Smooth muscle cell (in vitro differentiated cells): ENCODE data around the gene PRDX5. TPM values are rescaled to one million over a fixed set of nuclear protein-coding genes. Genes with fewer than 3 reads are reported as not detected.
A peak's percentile ranks its signal among the peaks of the same experiment; 100 is the strongest.

ENCODE experiments used
- DNase-seq: peaks from one replicate; lab custom pipeline; 2025; ENCODE audit not compliant: unreplicated experiment; lab: John Stamatoyannopoulos, UW
- H2AFZ ChIP-seq: fragments of 200-600 bp; sonication (generic); 2 replicates; pipeline ENCODE4 v1.6.0; 2016; ENCODE audit warnings: antibody characterized with exemption, low read depth, mild to moderate bottlenecking
- H3F3A ChIP-seq: fragments of 200-600 bp; sonication (generic); 2 replicates; pipeline ENCODE4 v1.6.0; 2017; ENCODE audit warnings: antibody characterized with exemption, low read depth
- H3K27ac ChIP-seq: fragments of 200-600 bp; sonication (generic); 2 replicates; pipeline ENCODE4 v1.5.1; 2016; ENCODE audit warnings: low read depth, mild to moderate bottlenecking
- H3K27me3 ChIP-seq: fragments of 200-600 bp; sonication (generic); 2 replicates; pipeline ENCODE4 v1.6.1; 2016; ENCODE audit warnings: low read depth, mild to moderate bottlenecking
- H3K36me3 ChIP-seq: fragments of 200-600 bp; sonication (generic); 2 replicates; pipeline ENCODE4 v1.5.1; 2016; ENCODE audit warnings: low read depth
- H3K4me1 ChIP-seq: fragments of 200-600 bp; sonication (generic); 2 replicates; pipeline ENCODE4 v1.5.1; 2016; ENCODE audit warnings: low read depth
- H3K4me2 ChIP-seq: fragments of 200-600 bp; sonication (generic); 2 replicates; pipeline ENCODE4 v1.6.0; 2016; ENCODE audit warnings: mild to moderate bottlenecking
- H3K4me3 ChIP-seq: fragments of 200-600 bp; sonication (generic); 2 replicates; pipeline ENCODE4 v1.5.1; 2016; ENCODE audit warnings: mild to moderate bottlenecking
- H3K79me2 ChIP-seq: fragments of 200-600 bp; sonication (generic); 2 replicates; pipeline ENCODE4 v1.6.0; 2016; ENCODE audit warnings: low read depth, mild to moderate bottlenecking
- H3K9ac ChIP-seq: fragments of 200-600 bp; sonication (generic); 2 replicates; pipeline ENCODE4 v1.6.0; 2016; ENCODE audit warnings: low read depth
- H3K9me3 ChIP-seq: fragments of 200-600 bp; sonication (generic); replicated peaks from 2 replicates; pipeline ENCODE4 v1.5.1; 2016; ENCODE audit warnings: low read depth
- H4K20me1 ChIP-seq: fragments of 200-600 bp; sonication (generic); 2 replicates; pipeline ENCODE4 v1.6.0; 2016; ENCODE audit warnings: low read depth
- CTCF ChIP-seq: fragments of 200-600 bp; sonication (generic); IDR thresholded peaks from 2 replicates; pipeline ENCODE4 v1.5.1; 2017; ENCODE audit warnings: borderline replicate concordance, mild to moderate bottlenecking, antibody characterized with exemption; ENCODE audit not compliant: insufficient read depth, poor library complexity, severe bottlenecking
- WGBS: methylation state at CpG from one replicate; pipeline ENCODE4 v1.1.7; 2016; ENCODE audit warnings: low lambda C conversion rate; 5-methylcytosine and 5-hydroxymethylcytosine counted together
- polyA plus RNA-seq: library from polyadenylated mRNA; unstranded; fragments of >200 nt; fragmentation: Nextera tagmentation; extraction: Ambion mirVana; gene quantifications from 2 replicates; pipeline ENCODE4 v1.2.1, GENCODE V29; 2016
- total RNA-seq: library from RNA; depleted of rRNA; stranded (reverse); fragments of >200 nt; gene quantifications from 2 replicates; pipeline ENCODE4 v1.2.3, GENCODE V29; 2014

PRDX5 gene
- total and polyA plus RNA-seq, 2 experiments from 2014 or later, result 169 to 474 TPM

GRCh38 chr11:64334764-64335735 is 17.1 kb downstream of the PRDX5 start:
- H3K27me3 ChIP-seq, result no peaks in the 10 kb centered on the region
- H3F3A ChIP-seq, result no peaks in the 10 kb centered on the region
- TF ChIP-seq CTCF, result no peak
- 39% methylated on average over 13 of the region's 13 CpGs for WGBS
- H3K79me2 ChIP-seq, result no peaks in the 10 kb centered on the region
- no peak overlapping the region for H3K4me3 ChIP-seq
- no peaks in the 10 kb centered on the region for H3K9me3 ChIP-seq
- H3K27ac ChIP-seq, result peak overlapping the region; percentile 66
- DNase-seq, result no peak
- no peaks in the 10 kb centered on the region for H4K20me1 ChIP-seq
- no peak overlapping the region for H3K4me2 ChIP-seq
- H3K9ac ChIP-seq, result peak overlapping the region; percentile 56
- H2AFZ ChIP-seq, result no peak overlapping the region
- no peaks in the 10 kb centered on the region for H3K4me1 ChIP-seq
- no peaks in the 10 kb centered on the region for H3K36me3 ChIP-seq

- Histone ChIP-seq H4K20me1 (no peaks in the 10 kb centered on the region), H3K79me2 (no peaks in the 10 kb centered on the region), H2AFZ (no peak overlapping the region), H3K9ac (no peak overlapping the region), H3K4me2 (no peak overlapping the region), H3K27me3 (no peaks in the 10 kb centered on the region), H3F3A (no peaks in the 10 kb centered on the region), H3K27ac (no peak overlapping the region), H3K9me3 (no peaks in the 10 kb centered on the region), H3K36me3 (no peaks in the 10 kb centered on the region), H3K4me1 (peaks cover 7% of the 10 kb centered on the region), H3K4me3 (no peak overlapping the region)
- 85% methylated on average over 8 of the region's 8 CpGs for WGBS
- DNase-seq, result no peak
- no peak for TF ChIP-seq CTCF
Measured at GRCh38 chr11:64337538-64338249, 19.8 kb downstream of the PRDX5 start.

- no peak overlapping the region for H2AFZ ChIP-seq
- H3K4me1 ChIP-seq, result peaks cover 7% of the 10 kb centered on the region
- no peaks in the 10 kb centered on the region for H4K20me1 ChIP-seq
- no peak overlapping the region for H3K4me2 ChIP-seq
- no peak overlapping the region for H3K27ac ChIP-seq
- no peaks in the 10 kb centered on the region for H3K27me3 ChIP-seq
- no peaks in the 10 kb centered on the region for H3K79me2 ChIP-seq
- no peaks in the 10 kb centered on the region for H3F3A ChIP-seq
- no peak overlapping the region for H3K9ac ChIP-seq
- no peaks in the 10 kb centered on the region for H3K9me3 ChIP-seq
- H3K4me3 ChIP-seq, result no peak overlapping the region
- DNase-seq, result no peak
- TF ChIP-seq CTCF, result no peak
- H3K36me3 ChIP-seq, result no peaks in the 10 kb centered on the region
- WGBS, result 84% methylated on average over 2 of the region's 8 CpGs
Measured at GRCh38 chr11:64338716-64339115, 20.8 kb downstream of the PRDX5 start.
